ENCODE data around the gene SLC25A29. TPM values are rescaled to one million over a fixed set of nuclear protein-coding genes. Genes with fewer than 3 reads are reported as not detected.

The SLC25A29 gene
- total and polyA plus RNA-seq, 2 of the 4 experiments (the other 2 are of a cell fraction) = 6.5 to 37.7 TPM

GRCh38 chr14:100346306-100347091 is 40.3 kb upstream of the SLC25A29 start:
- no peaks in the 10 kb centered on the region for H3K27me3 ChIP-seq (ENCODE audit: control insufficient read depth, insufficient read depth, low read length)
- peaks cover 66% of the 10 kb centered on the region for H3K36me3 ChIP-seq (ENCODE audit: control insufficient read depth, insufficient read depth, low read length)
- H3K27ac ChIP-seq (ENCODE audit: insufficient read depth, low read length) = no peak overlapping the region
- H3K4ac ChIP-seq (ENCODE audit: low read depth, low read length) = no peak overlapping the region
- H3K4me2 ChIP-seq (ENCODE audit: low read depth, low read length) = no peak overlapping the region
- H4K91ac ChIP-seq (ENCODE audit: insufficient read depth, low read depth, low read length) = no peak overlapping the region
- no peak overlapping the region for H3K14ac ChIP-seq (replicated peaks; ENCODE audit: low read depth, low read length)
- no peak overlapping the region for H2BK5ac ChIP-seq (ENCODE audit: low read depth, low read length, poor library complexity, severe bottlenecking)
- ChIA-PET CTCF (no interaction called here), POLR2A (ENCODE audit: unreplicated experiment) (no interaction called here)
- no peak for ATAC-seq (ENCODE audit: low read depth)
- no peak overlapping the region for H3K23ac ChIP-seq (ENCODE audit: low read depth, low read length)
- H2BK120ac ChIP-seq (ENCODE audit: low read depth, low read length) = no peak overlapping the region
- peaks cover 0 to 29% of the 10 kb centered on the region in 2 experiments; a peak in 3 of 4 replicates for H3K79me1 ChIP-seq (ENCODE audit: low read depth in 1 of 2, low read length in 2 of 2)
- H3K9ac ChIP-seq (ENCODE audit: low read depth, low read length) = no peak overlapping the region
- H3K4me1 ChIP-seq (ENCODE audit: control insufficient read depth, insufficient read depth, low read length) = peaks cover 8% of the 10 kb centered on the region
- no peak overlapping the region for H2BK20ac ChIP-seq (ENCODE audit: low read depth, low read length)
- dilution Hi-C loops (cut with HindIII; ENCODE audit: low sequenced_read_pairs, unreplicated experiment) = no loop called here
- H3K56ac ChIP-seq (ENCODE audit: extremely low read depth, insufficient read depth, low read length) = no peak overlapping the region
- DNase-seq = no peak
- peaks cover 22% of the 10 kb centered on the region; the same call in 1 of the 2 replicates for H3K9me1 ChIP-seq (ENCODE audit: insufficient read depth, low read length)
- H2AK5ac ChIP-seq (ENCODE audit: low read depth, low read length) = no peak overlapping the region
- WGBS, 2 experiments (ENCODE audit: extremely low coverage in 2 of 2, insufficient read length in 1 of 2) = 86% methylated on average over 5 of the region's 12 CpGs; no CpG with 5 or more reads in 1 of the 2 experiments
- H3K4me3 ChIP-seq (ENCODE audit: insufficient read depth, low read depth, low read length) = no peak overlapping the region
- H3K18ac ChIP-seq (ENCODE audit: low read depth, low read length) = no peak overlapping the region
- no peak overlapping the region for H4K5ac ChIP-seq (ENCODE audit: low read depth, low read length)
- H4K20me1 ChIP-seq (ENCODE audit: insufficient read depth, low read length) = peaks cover 6% of the 10 kb centered on the region
- H2AFZ ChIP-seq (replicated peaks; ENCODE audit: low read length, poor library complexity) = no peak overlapping the region
- no peak overlapping the region for H2BK15ac ChIP-seq (ENCODE audit: low read depth, low read length)
- H2AK9ac ChIP-seq (replicated peaks; ENCODE audit: low read depth, low read length, poor library complexity) = peak overlapping the region; percentile 26
- intact Hi-C loops (cut with micrococcal nuclease) = no loop called here
- no peak overlapping the region for H4K8ac ChIP-seq (ENCODE audit: low read depth in 2 of 2, low read length in 2 of 2)
- H3K9me3 ChIP-seq (ENCODE audit: control insufficient read depth, insufficient read depth, low read length) = no peaks in the 10 kb centered on the region
- TF ChIP-seq MAFK (IDR thresholded peaks at IDR 0.05; ENCODE audit: low read depth, low read length) = no peak
- TF ChIP-seq CHD1 (IDR thresholded peaks at IDR 0.05; ENCODE audit: low read depth, low read length) = no peak
- TF ChIP-seq RFX5 (IDR thresholded peaks at IDR 0.05; ENCODE audit: low read depth, low read length) = no peak
- TF ChIP-seq RAD21 (IDR thresholded peaks at IDR 0.05; ENCODE audit: low read length) = no peak
- no peak for TF ChIP-seq MAZ (IDR thresholded peaks at IDR 0.05; ENCODE audit: borderline replicate concordance, low read depth, low read length)
- TF ChIP-seq, protein P1, sequence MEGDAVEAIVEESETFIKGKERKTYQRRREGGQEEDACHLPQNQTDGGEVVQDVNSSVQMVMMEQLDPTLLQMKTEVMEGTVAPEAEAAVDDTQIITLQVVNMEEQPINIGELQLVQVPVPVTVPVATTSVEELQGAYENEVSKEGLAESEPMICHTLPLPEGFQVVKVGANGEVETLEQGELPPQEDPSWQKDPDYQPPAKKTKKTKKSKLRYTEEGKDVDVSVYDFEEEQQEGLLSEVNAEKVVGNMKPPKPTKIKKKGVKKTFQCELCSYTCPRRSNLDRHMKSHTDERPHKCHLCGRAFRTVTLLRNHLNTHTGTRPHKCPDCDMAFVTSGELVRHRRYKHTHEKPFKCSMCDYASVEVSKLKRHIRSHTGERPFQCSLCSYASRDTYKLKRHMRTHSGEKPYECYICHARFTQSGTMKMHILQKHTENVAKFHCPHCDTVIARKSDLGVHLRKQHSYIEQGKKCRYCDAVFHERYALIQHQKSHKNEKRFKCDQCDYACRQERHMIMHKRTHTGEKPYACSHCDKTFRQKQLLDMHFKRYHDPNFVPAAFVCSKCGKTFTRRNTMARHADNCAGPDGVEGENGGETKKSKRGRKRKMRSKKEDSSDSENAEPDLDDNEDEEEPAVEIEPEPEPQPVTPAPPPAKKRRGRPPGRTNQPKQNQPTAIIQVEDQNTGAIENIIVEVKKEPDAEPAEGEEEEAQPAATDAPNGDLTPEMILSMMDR (conservative IDR thresholded peaks at IDR 0.05; ENCODE audit: low read depth, low read length) = no peak
- TF ChIP-seq, protein P2, sequence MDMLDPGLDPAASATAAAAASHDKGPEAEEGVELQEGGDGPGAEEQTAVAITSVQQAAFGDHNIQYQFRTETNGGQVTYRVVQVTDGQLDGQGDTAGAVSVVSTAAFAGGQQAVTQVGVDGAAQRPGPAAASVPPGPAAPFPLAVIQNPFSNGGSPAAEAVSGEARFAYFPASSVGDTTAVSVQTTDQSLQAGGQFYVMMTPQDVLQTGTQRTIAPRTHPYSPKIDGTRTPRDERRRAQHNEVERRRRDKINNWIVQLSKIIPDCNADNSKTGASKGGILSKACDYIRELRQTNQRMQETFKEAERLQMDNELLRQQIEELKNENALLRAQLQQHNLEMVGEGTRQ (IDR thresholded peaks at IDR 0.05; ENCODE audit: low read depth, low read length) = no peak
- no peak for TF ChIP-seq FOS (IDR thresholded peaks at IDR 0.05; ENCODE audit: low read depth, low read length)
- no peak for TF ChIP-seq RCOR1 (IDR thresholded peaks at IDR 0.05; ENCODE audit: insufficient replicate concordance, low read length)
- in situ Hi-C loops (cut with MboI; ENCODE audit: low sequenced_read_pairs) = no loop called here
- BruUV-seq (replicated peaks) = no TSS peak

Measured in IMR-90 (cell line).